Activated T-cell treated with anti-CD3 and anti-CD28 coated beads for 24 hours (primary cell): ENCODE data around the gene CLEC18A.
"Not testable (repeated sequence)": the region's sequence is repeated elsewhere in the genome, so short reads cannot be mapped to it uniquely, and the experiment has no call there.

ENCODE experiments used
- DNase-seq: peaks from one replicate; pipeline ENCODE4 v3.0.0-alpha.2; 2020; ENCODE audit warnings: low read depth

CLEC18A gene

GRCh38 chr16:69930117-69930776, 20.9 kb upstream of the CLEC18A start:
- DNase-seq, result peak; percentile 40

- no peak for DNase-seq
These were observed 19.5 kb upstream of the CLEC18A start for GRCh38 chr16:69931631-69932030.

- DNase-seq, result no peak
These were observed 18.9 kb upstream of the CLEC18A start for GRCh38 chr16:69932228-69932627.

- no peak for DNase-seq
These were observed 18.3 kb upstream of the CLEC18A start for GRCh38 chr16:69932691-69933392.

- DNase-seq, result no peak
These were observed 17.1 kb upstream of the CLEC18A start for GRCh38 chr16:69934044-69934443.

GRCh38 chr16:69934751-69935150, 16.4 kb upstream of the CLEC18A start:
- DNase-seq, result no peak

GRCh38 chr16:69935278-69935711, 15.8 kb upstream of the CLEC18A start:
- DNase-seq, result no peak

- no peak for DNase-seq
These were observed 15.4 kb upstream of the CLEC18A start for GRCh38 chr16:69935740-69936139.

GRCh38 chr16:69936252-69936651, 14.9 kb upstream of the CLEC18A start:
- DNase-seq, result no peak

GRCh38 chr16:69936751-69937211, 14.4 kb upstream of the CLEC18A start:
- no peak for DNase-seq

- no peak for DNase-seq
These were observed 13.6 kb upstream of the CLEC18A start for GRCh38 chr16:69937465-69937951.

GRCh38 chr16:69938981-69939820, 11.9 kb upstream of the CLEC18A start:
- no peak for DNase-seq

GRCh38 chr16:69939821-69940585, 11.1 kb upstream of the CLEC18A start:
- no peak for DNase-seq

GRCh38 chr16:69940676-69941075, 10.5 kb upstream of the CLEC18A start:
- no peak for DNase-seq

GRCh38 chr16:69941251-69942098, 9.7 kb upstream of the CLEC18A start:
- DNase-seq, result no peak

- no peak for DNase-seq
These were observed 9.0 kb upstream of the CLEC18A start for GRCh38 chr16:69942099-69942491.

- no peak for DNase-seq
These were observed 8.4 kb upstream of the CLEC18A start for GRCh38 chr16:69942627-69943170.

- not testable (repeated sequence) for DNase-seq
These were observed 7.7 kb upstream of the CLEC18A start for GRCh38 chr16:69943241-69944036.

GRCh38 chr16:69950411-69950810, 723 bp upstream of the CLEC18A start:
- not testable (repeated sequence) for DNase-seq

GRCh38 chr16:69951672-69952031, 518 bp downstream of the CLEC18A start:
- DNase-seq, result not testable (repeated sequence)
